WI38 (cell line): Measurements from ENCODE around the gene ICE1.
A peak's percentile ranks its signal among the peaks of the same experiment; 100 is the strongest.

Experiments used
- H3K4me3 ChIP-seq: 2 replicates; pipeline ENCODE4 v1.5.1; 2011; ENCODE audit warnings: low read depth, mild to moderate bottlenecking, control low read depth, low read length
- CTCF ChIP-seq: IDR thresholded peaks from 2 replicates; pipeline ENCODE4 v1.5.1; 2012; ENCODE audit warnings: low read depth, mild to moderate bottlenecking, control low read depth, low read length

ICE1 gene

GRCh38 chr5:5420251-5420650 lies 2.2 kb upstream of the ICE1 start:
- no peak for TF ChIP-seq CTCF
- no peak overlapping the region for H3K4me3 ChIP-seq

GRCh38 chr5:5421149-5421960 lies 1.1 kb upstream of the ICE1 start:
- TF ChIP-seq CTCF, result no peak
- peak overlapping the region; percentile 99 for H3K4me3 ChIP-seq

GRCh38 chr5:5422819-5423515 lies 490 bp downstream of the ICE1 start:
- peak overlapping the region; percentile 99 for H3K4me3 ChIP-seq
- TF ChIP-seq CTCF, result no peak

- peak overlapping the region; percentile 99 for H3K4me3 ChIP-seq
- TF ChIP-seq CTCF, result no peak
These were observed 1.1 kb downstream of the ICE1 start for GRCh38 chr5:5423586-5423985.

GRCh38 chr5:5424736-5425135 lies 2.3 kb downstream of the ICE1 start:
- no peak overlapping the region for H3K4me3 ChIP-seq

GRCh38 chr5:5430136-5430535 lies 7.7 kb downstream of the ICE1 start:
- H3K4me3 ChIP-seq, result no peak overlapping the region
- TF ChIP-seq CTCF, result no peak

More at GRCh38 chr5:5424736-5425135, 2.3 kb downstream of the ICE1 start:
- TF ChIP-seq CTCF, result no peak

DNA sequence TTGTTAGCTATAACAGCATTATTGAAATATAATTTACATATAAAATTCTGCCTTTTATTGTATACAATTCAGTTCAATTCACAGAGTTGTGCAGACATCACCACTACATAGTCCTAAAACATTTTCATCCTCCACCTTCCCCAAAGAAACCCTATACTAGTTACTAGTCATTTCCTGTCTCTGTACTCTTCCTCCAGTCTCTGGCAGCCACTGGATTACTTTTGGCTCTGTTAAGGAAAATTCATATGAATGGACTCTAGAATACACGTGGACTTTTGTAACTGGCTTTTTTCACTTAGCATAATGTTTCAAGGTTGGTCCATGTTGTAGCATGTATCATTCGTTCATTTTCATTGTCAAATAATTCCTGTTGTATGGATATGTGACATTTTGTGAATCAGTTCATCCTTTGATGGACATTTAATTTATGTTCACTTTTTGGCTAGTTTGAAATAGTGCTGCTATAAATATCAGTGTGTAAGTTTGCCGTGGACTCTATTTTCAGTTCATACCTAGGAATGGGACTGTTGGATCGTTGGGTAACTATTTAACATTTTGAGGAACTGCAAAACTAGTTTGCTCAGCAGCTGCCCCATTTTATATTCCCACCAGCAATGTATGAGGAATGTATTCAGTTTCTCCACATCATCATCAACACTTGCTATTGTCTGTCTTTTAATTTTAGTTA lies 9.7 kb downstream of the ICE1 start:
- no peak for TF ChIP-seq CTCF
- no peak overlapping the region for H3K4me3 ChIP-seq
